OCI-LY7 (cell line): ENCODE data around the gene SYNPO2. TPM values are rescaled to one million over a fixed set of nuclear protein-coding genes. Genes with fewer than 3 reads are reported as not detected.

Experiments used
- BruUV-seq: library from RNA; stranded (reverse); fragments of 400-500 nt; replicated peaks from 2 replicates; lab custom pipeline; 2021; lab: Mats Ljungman, UMichigan
- CTCF ChIA-PET: fragments of 300-600 bp; sonication (Branson Sonifier 250); formaldehyde crosslinking; loops from one replicate; lab custom pipeline; 2022; ENCODE audit warnings: antibody characterized with exemption; ENCODE audit not compliant: unreplicated experiment; lab: Charles Lee
- POLR2A ChIA-PET: fragments of 300-600 bp; sonication (Branson Sonifier 250); formaldehyde crosslinking; loops from one replicate; lab custom pipeline; 2022; ENCODE audit warnings: antibody characterized with exemption; lab: Charles Lee
- DNase-seq: peaks from one replicate; pipeline ENCODE4 v3.0.0-alpha.2; 2015; ENCODE audit warnings: low spot score
- H2AFZ ChIP-seq: fragments of 200-600 bp; sonication (generic), shearing (Covaris generic); 2 replicates; pipeline ENCODE4 v1.6.1; 2014; ENCODE audit warnings: mild to moderate bottlenecking, antibody characterized with exemption, low read length, moderate library complexity
- H3K27ac ChIP-seq: fragments of 200-600 bp; sonication (generic); 2 replicates; pipeline ENCODE4 v1.5.1; 2014; ENCODE audit warnings: mixed run types, low read depth, mild to moderate bottlenecking, moderate library complexity, low read length, inconsistent platforms; ENCODE audit not compliant: poor library complexity, severe bottlenecking
- H3K36me3 ChIP-seq: fragments of 200-600 bp; sonication (generic); 2 replicates; pipeline ENCODE4 v1.6.1; 2014; ENCODE audit warnings: mild to moderate bottlenecking, antibody characterized with exemption, low read length, moderate library complexity, mixed read lengths; ENCODE audit not compliant: insufficient read depth
- H3K4me1 ChIP-seq: fragments of 200-600 bp; sonication (generic); 2 replicates; pipeline ENCODE4 v1.5.1; 2014; ENCODE audit warnings: mild to moderate bottlenecking, low read length; ENCODE audit not compliant: insufficient read depth, poor library complexity, severe bottlenecking
- H3K4me2 ChIP-seq: fragments of 200-600 bp; sonication (generic); 2 replicates; pipeline ENCODE4 v1.6.1; 2014; ENCODE audit warnings: mild to moderate bottlenecking, low read length
- H3K4me3 ChIP-seq: fragments of 200-600 bp; sonication (generic); 2 replicates; pipeline ENCODE4 v1.5.1; 2014; ENCODE audit warnings: mild to moderate bottlenecking, low read depth, low read length; ENCODE audit not compliant: poor library complexity, severe bottlenecking
- H3K79me2 ChIP-seq: fragments of 200-600 bp; sonication (generic); 2 replicates; pipeline ENCODE4 v1.6.1; 2016; ENCODE audit warnings: low read depth, mild to moderate bottlenecking, low read length, moderate library complexity, mixed read lengths; ENCODE audit not compliant: insufficient read depth
- H3K9me2 ChIP-seq: fragments of 200-600 bp; sonication (generic); 2 replicates; pipeline ENCODE4 v1.6.1; 2016; ENCODE audit warnings: mild to moderate bottlenecking, low read length, mixed read lengths; ENCODE audit not compliant: insufficient read depth
- H3K9me3 ChIP-seq: fragments of 200-600 bp; sonication (generic); 2 replicates; pipeline ENCODE4 v1.6.1; 2014; ENCODE audit warnings: mild to moderate bottlenecking, mixed run types, low read length, mixed read lengths
- H4K20me1 ChIP-seq: fragments of 200-600 bp; sonication (generic); 2 replicates; pipeline ENCODE4 v1.6.1; 2014; ENCODE audit warnings: mild to moderate bottlenecking, antibody characterized with exemption, low read length, moderate library complexity, mixed read lengths; ENCODE audit not compliant: insufficient read depth
- EZH2phosphoT487 ChIP-seq: fragments of 200-600 bp; sonication (generic); IDR thresholded peaks from 2 replicates; pipeline ENCODE4 v1.6.1; 2018; ENCODE audit warnings: low read depth, borderline replicate concordance, mild to moderate bottlenecking, mixed run types, antibody characterized with exemption, low read length, moderate library complexity, mixed read lengths
- intact Hi-C: fragments of 100-400 bp; cut with micrococcal nuclease; formaldehyde crosslinking; loops from one replicate; pipeline ENCODE4 v1.10.0; 2022; ENCODE audit not compliant: unreplicated experiment
- total RNA-seq, 2 experiments: library from RNA; depleted of rRNA in 1 of 2; stranded (reverse); fragments of >200 nt in 1 of 2; shearing (Covaris generic) in 1 of 2; gene quantifications; 2 replicates each; pipeline ENCODE4 v1.2.3, GENCODE V29; 2014 to 2022
- TF ChIP-seq, protein P1 (sequence below): fragments of 200-600 bp; sonication (generic); conservative IDR thresholded peaks from 2 replicates; pipeline ENCODE4 v1.5.1; 2014; ENCODE audit warnings: mild to moderate bottlenecking, antibody characterized with exemption, low read length, moderate library complexity, mixed read lengths

SYNPO2 gene
- total RNA-seq, 2 experiments from 2014 or later, result 0.11 to 0.19 TPM

- Histone ChIP-seq H4K20me1 (no peaks in the 10 kb centered on the region), H3K9me3 (no peaks in the 10 kb centered on the region), H3K36me3 (no peaks in the 10 kb centered on the region), H3K4me3 (no peak overlapping the region), H3K9me2 (no peaks in the 10 kb centered on the region), H3K79me2 (no peaks in the 10 kb centered on the region), H2AFZ (peak overlapping the region; percentile 14; the same call in 1 of the 2 replicates), H3K4me2 (no peak overlapping the region), H3K4me1 (peaks cover 7% of the 10 kb centered on the region), H3K27ac (no peak overlapping the region)
- intact Hi-C loops, result no loop called here
- ChIA-PET POLR2A (interaction anchor here (0.6 kb wide), 1 partner anchor 60 kb away, joined by 3 read pairs; no protein-coding TSS in a partner anchor), CTCF (no interaction called here)
- TF ChIP-seq, protein P1, sequence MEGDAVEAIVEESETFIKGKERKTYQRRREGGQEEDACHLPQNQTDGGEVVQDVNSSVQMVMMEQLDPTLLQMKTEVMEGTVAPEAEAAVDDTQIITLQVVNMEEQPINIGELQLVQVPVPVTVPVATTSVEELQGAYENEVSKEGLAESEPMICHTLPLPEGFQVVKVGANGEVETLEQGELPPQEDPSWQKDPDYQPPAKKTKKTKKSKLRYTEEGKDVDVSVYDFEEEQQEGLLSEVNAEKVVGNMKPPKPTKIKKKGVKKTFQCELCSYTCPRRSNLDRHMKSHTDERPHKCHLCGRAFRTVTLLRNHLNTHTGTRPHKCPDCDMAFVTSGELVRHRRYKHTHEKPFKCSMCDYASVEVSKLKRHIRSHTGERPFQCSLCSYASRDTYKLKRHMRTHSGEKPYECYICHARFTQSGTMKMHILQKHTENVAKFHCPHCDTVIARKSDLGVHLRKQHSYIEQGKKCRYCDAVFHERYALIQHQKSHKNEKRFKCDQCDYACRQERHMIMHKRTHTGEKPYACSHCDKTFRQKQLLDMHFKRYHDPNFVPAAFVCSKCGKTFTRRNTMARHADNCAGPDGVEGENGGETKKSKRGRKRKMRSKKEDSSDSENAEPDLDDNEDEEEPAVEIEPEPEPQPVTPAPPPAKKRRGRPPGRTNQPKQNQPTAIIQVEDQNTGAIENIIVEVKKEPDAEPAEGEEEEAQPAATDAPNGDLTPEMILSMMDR, result no peak
- TF ChIP-seq EZH2phosphoT487, result no peak
- peak; percentile 7 for DNase-seq
- no TSS peak for BruUV-seq
Measured at GRCh38 chr4:118866442-118866841, 22.2 kb upstream of the SYNPO2 start.

- intact Hi-C loops, result no loop called here
- POLR2A ChIA-PET, result no interaction called here
- CTCF ChIA-PET, result no interaction called here
- DNase-seq, result no peak
- no peak for TF ChIP-seq EZH2phosphoT487
- TF ChIP-seq, protein P1, result no peak
- H3K9me3 ChIP-seq, result no peaks in the 10 kb centered on the region
- no peak overlapping the region for H3K4me3 ChIP-seq
- no peak overlapping the region for H3K4me2 ChIP-seq
- H3K9me2 ChIP-seq, result no peaks in the 10 kb centered on the region
- H3K27ac ChIP-seq, result no peak overlapping the region
- H4K20me1 ChIP-seq, result no peaks in the 10 kb centered on the region
- no peak overlapping the region for H2AFZ ChIP-seq
- BruUV-seq, result no TSS peak
- peaks cover 7% of the 10 kb centered on the region for H3K4me1 ChIP-seq
- no peaks in the 10 kb centered on the region for H3K36me3 ChIP-seq
- no peaks in the 10 kb centered on the region for H3K79me2 ChIP-seq
Measured at GRCh38 chr4:118867311-118868067, 21.2 kb upstream of the SYNPO2 start.

- BruUV-seq, result no TSS peak
- no peak overlapping the region for H2AFZ ChIP-seq
- CTCF ChIA-PET, result no interaction called here
- H3K4me1 ChIP-seq, result peaks cover 7% of the 10 kb centered on the region
- POLR2A ChIA-PET, result interaction anchor here (1.4 kb wide), 1 partner anchor 14 kb away, joined by 3 read pairs; no protein-coding TSS in a partner anchor
- TF ChIP-seq, protein P1, result no peak
- TF ChIP-seq EZH2phosphoT487, result no peak
- no peak overlapping the region for H3K4me3 ChIP-seq
- no peaks in the 10 kb centered on the region for H3K36me3 ChIP-seq
- no peak overlapping the region for H3K27ac ChIP-seq
- intact Hi-C loops, result no loop called here
- DNase-seq, result no peak
- H4K20me1 ChIP-seq, result no peaks in the 10 kb centered on the region
- no peak overlapping the region for H3K4me2 ChIP-seq
- no peaks in the 10 kb centered on the region for H3K9me2 ChIP-seq
- no peaks in the 10 kb centered on the region for H3K9me3 ChIP-seq
- H3K79me2 ChIP-seq, result no peaks in the 10 kb centered on the region
Measured at GRCh38 chr4:118869808-118870342, 18.8 kb upstream of the SYNPO2 start.
